Measurements from ENCODE around the gene KISS1R.

Gene KISS1R

GRCh38 chr19:928471-929202 lies 11.5 kb downstream of the KISS1R start:
- TF ChIP-seq POLR2A (IDR thresholded peaks at IDR 0.05; ENCODE audit: low read depth, low read length), result no peak
- FAIRE-seq (no peak), DNase-seq (ENCODE audit: insufficient read length, low spot score) (no peak)

- TF ChIP-seq POLR2A (IDR thresholded peaks at IDR 0.05; ENCODE audit: low read depth, low read length), result no peak
- FAIRE-seq (no peak), DNase-seq (ENCODE audit: insufficient read length, low spot score) (no peak)
Measured at GRCh38 chr19:929203-929890, 12.2 kb downstream of the KISS1R start.

- no peak for TF ChIP-seq POLR2A (IDR thresholded peaks at IDR 0.05; ENCODE audit: low read depth, low read length)
- no peak for FAIRE-seq
- no peak for DNase-seq (ENCODE audit: insufficient read length, low spot score)
Measured at GRCh38 chr19:929891-930258, 12.7 kb downstream of the KISS1R start.

GRCh38 chr19:931860-932647 lies 14.9 kb downstream of the KISS1R start:
- TF ChIP-seq POLR2A (IDR thresholded peaks at IDR 0.05; ENCODE audit: low read depth, low read length), result no peak
- no peak for FAIRE-seq
- DNase-seq (ENCODE audit: insufficient read length, low spot score), result no peak

- TF ChIP-seq POLR2A (IDR thresholded peaks at IDR 0.05; ENCODE audit: low read depth, low read length), result no peak
- peak; percentile 64 for FAIRE-seq
- peak; percentile 98 for DNase-seq (ENCODE audit: insufficient read length, low spot score)
Measured at GRCh38 chr19:932648-933552, 15.8 kb downstream of the KISS1R start.

- FAIRE-seq (no peak), DNase-seq (ENCODE audit: insufficient read length, low spot score) (no peak)
- no peak for TF ChIP-seq POLR2A (IDR thresholded peaks at IDR 0.05; ENCODE audit: low read depth, low read length)
Measured at GRCh38 chr19:933553-933882, 16.4 kb downstream of the KISS1R start.

- TF ChIP-seq POLR2A (IDR thresholded peaks at IDR 0.05; ENCODE audit: low read depth, low read length), result no peak
- no peak for FAIRE-seq
Measured at GRCh38 chr19:934197-934840, 17.2 kb downstream of the KISS1R start.

GRCh38 chr19:934865-935479 lies 17.8 kb downstream of the KISS1R start:
- no peak for DNase-seq (ENCODE audit: insufficient read length, low spot score)
- TF ChIP-seq POLR2A (IDR thresholded peaks at IDR 0.05; ENCODE audit: low read depth, low read length), result no peak
- no peak for FAIRE-seq

More at GRCh38 chr19:934197-934840, 17.2 kb downstream of the KISS1R start:
- DNase-seq (ENCODE audit: insufficient read length, low spot score), result no peak

- no peak for DNase-seq (ENCODE audit: insufficient read length, low spot score)
- no peak for FAIRE-seq
- no peak for TF ChIP-seq POLR2A (IDR thresholded peaks at IDR 0.05; ENCODE audit: low read depth, low read length)
Measured at GRCh38 chr19:936175-936546, 19.0 kb downstream of the KISS1R start.

- no peak for FAIRE-seq
- no peak for TF ChIP-seq POLR2A (IDR thresholded peaks at IDR 0.05; ENCODE audit: low read depth, low read length)
- DNase-seq (ENCODE audit: insufficient read length, low spot score), result no peak
Measured at GRCh38 chr19:937259-937694, 20.1 kb downstream of the KISS1R start.

- no peak for DNase-seq (ENCODE audit: insufficient read length, low spot score)
- TF ChIP-seq POLR2A (IDR thresholded peaks at IDR 0.05; ENCODE audit: low read depth, low read length), result no peak
- FAIRE-seq, result no peak
Measured at GRCh38 chr19:938233-938923, 21.2 kb downstream of the KISS1R start.

- FAIRE-seq (no peak), DNase-seq (ENCODE audit: insufficient read length, low spot score) (no peak)
- no peak for TF ChIP-seq POLR2A (IDR thresholded peaks at IDR 0.05; ENCODE audit: low read depth, low read length)
Measured at GRCh38 chr19:939439-939838, 22.3 kb downstream of the KISS1R start.
